Thyroid gland (tissue), 4 donors: ENCODE measurements around the gene PROB1. TPM values are rescaled to one million over a fixed set of nuclear protein-coding genes. Genes with fewer than 3 reads are reported as not detected.
"Not testable (repeated sequence)": the region's sequence is repeated elsewhere in the genome, so short reads cannot be mapped to it uniquely, and the experiment has no call there.

Source experiments
- DNase-seq, 2 donors: peaks; one replicate each; pipeline ENCODE4 v3.0.0-alpha.2; 2019
- H3K27ac ChIP-seq, 3 donors: fragments of 200-600 bp; sonication (generic); 1 replicate in 2 of 3; 2 replicates in 1 of 3; pipeline ENCODE4 v1.5.1; 2016 to 2019; ENCODE audit warnings: mild to moderate bottlenecking in 1 of 3, moderate library complexity in 1 of 3
- H3K27me3 ChIP-seq: fragments of 200-600 bp; sonication (generic); one replicate; pipeline ENCODE4 v1.5.1; 2019
- H3K36me3 ChIP-seq, 2 donors: fragments of 200-600 bp; sonication (generic); one replicate each; pipeline ENCODE4 v1.5.1; 2016 to 2019
- H3K4me1 ChIP-seq, 2 donors: fragments of 200-600 bp; sonication (generic); one replicate each; pipeline ENCODE4 v1.5.1; 2017 to 2019
- H3K4me3 ChIP-seq, 3 donors: fragments of 200-600 bp; sonication (generic); replicated peaks in 1 of 3; 1 replicate in 2 of 3; 2 replicates in 1 of 3; pipeline ENCODE4 v1.5.1; 2016; ENCODE audit warnings: mild to moderate bottlenecking in 1 of 3
- H3K9me3 ChIP-seq: fragments of 200-600 bp; sonication (generic); one replicate; pipeline ENCODE4 v1.5.1; 2017
- CTCF ChIP-seq, 6 experiments: fragments of 200-600 bp in 3 of 6; fragments of 450-650 bp in 3 of 6; sonication (generic) in 3 of 6; IDR thresholded peaks; one replicate each; pipeline ENCODE4 v1.5.1; 2016 to 2019; ENCODE audit warnings: antibody characterized with exemption in 6 of 6, mild to moderate bottlenecking in 2 of 6, inconsistent platforms in 1 of 6, moderate library complexity in 1 of 6
- POLR2A ChIP-seq, 2 donors: fragments of 450-650 bp; IDR thresholded peaks; one replicate each; pipeline ENCODE4 v1.6.1; 2017; ENCODE audit warnings: antibody characterized with exemption in 2 of 2, mild to moderate bottlenecking in 2 of 2, moderate library complexity in 1 of 2
- WGBS, 2 donors: methylation state at CpG; one replicate each; pipeline ENCODE4 v1.1.5; 2017; 5-methylcytosine and 5-hydroxymethylcytosine counted together
- intact Hi-C: fragments of 100-400 bp; cut with DNase I; formaldehyde crosslinking; loops from one replicate; pipeline ENCODE4 v1.15.1; 2023
- total RNA-seq, 4 donors: library from RNA; depleted of rRNA; stranded (reverse); fragments of >200 nt; gene quantifications; one replicate each; pipeline ENCODE4 v1.2.3, GENCODE V29; 2016

Gene PROB1
- total RNA-seq, 4 donors from 2014 or later, result 1.6 to 4.2 (median 1.9) TPM

GRCh38 chr5:139413963-139414362, 19.1 kb upstream of the PROB1 start:
- WGBS, 2 donors, result 88 to 91% methylated on average over 6 of the region's 6 CpGs

GRCh38 chr5:139413153-139413552, 18.2 kb upstream of the PROB1 start:
- WGBS, 2 donors, result 94 to 98% methylated on average over 6 of the region's 6 CpGs
- H3K27ac ChIP-seq, result no peak overlapping the region

More at GRCh38 chr5:139413963-139414362, 19.1 kb upstream of the PROB1 start:
- Histone ChIP-seq H3K9me3 (no peaks in the 10 kb centered on the region), H3K36me3 (no peaks in the 10 kb centered on the region), H3K4me1 (peaks cover 27 to 33% of the 10 kb centered on the region in 2 donors), H3K4me3 (no peak overlapping the region), H3K27ac (no peak overlapping the region), H3K27me3 (no peaks in the 10 kb centered on the region)
- DNase-seq, result no peak
- no peak for TF ChIP-seq CTCF (IDR thresholded peaks at IDR 0.05)
- no peak for TF ChIP-seq POLR2A (IDR thresholded peaks at IDR 0.05)
- intact Hi-C loops, result no loop called here

GRCh38 chr5:139410993-139411828, 16.3 kb upstream of the PROB1 start:
- H3K36me3 ChIP-seq, result no peaks in the 10 kb centered on the region
- no peak for DNase-seq
- TF ChIP-seq POLR2A (IDR thresholded peaks at IDR 0.05), result no peak
- TF ChIP-seq CTCF (IDR thresholded peaks at IDR 0.05), result no peak
- intact Hi-C loops, result no loop called here
- peaks cover 4 to 14% of the 10 kb centered on the region in 2 donors for H3K4me1 ChIP-seq
- no peak overlapping the region for H3K27ac ChIP-seq
- no peaks in the 10 kb centered on the region for H3K9me3 ChIP-seq
- H3K4me3 ChIP-seq, result no peak overlapping the region
- H3K27me3 ChIP-seq, result no peaks in the 10 kb centered on the region
- WGBS, 2 donors, result 89 to 91% methylated on average over 17 of the region's 17 CpGs

More at GRCh38 chr5:139413153-139413552, 18.2 kb upstream of the PROB1 start:
- H3K27me3 ChIP-seq, result no peaks in the 10 kb centered on the region
- H3K9me3 ChIP-seq, result no peaks in the 10 kb centered on the region
- H3K4me3 ChIP-seq, result no peak overlapping the region
- no peak for TF ChIP-seq CTCF (IDR thresholded peaks at IDR 0.05)
- no peak for TF ChIP-seq POLR2A (IDR thresholded peaks at IDR 0.05)
- H3K36me3 ChIP-seq, result no peaks in the 10 kb centered on the region
- intact Hi-C loops, result no loop called here
- no peak for DNase-seq
- H3K4me1 ChIP-seq, result peaks cover 20 to 30% of the 10 kb centered on the region in 2 donors

- no peak for TF ChIP-seq CTCF (IDR thresholded peaks at IDR 0.05)
- Histone ChIP-seq H3K4me1 (peaks cover 0 to 5% of the 10 kb centered on the region in 2 donors), H3K36me3 (no peaks in the 10 kb centered on the region), H3K4me3 (no peak overlapping the region), H3K27ac (no peak overlapping the region), H3K9me3 (no peaks in the 10 kb centered on the region), H3K27me3 (no peaks in the 10 kb centered on the region)
- intact Hi-C loops, result no loop called here
- 65 to 87% methylated on average over 6 of the region's 6 CpGs for WGBS, 2 donors
- DNase-seq, result no peak
These were observed 15.5 kb upstream of the PROB1 start for GRCh38 chr5:139410121-139410992.

GRCh38 chr5:139409116-139409515, 14.2 kb upstream of the PROB1 start:
- WGBS, 2 donors, result 92 to 95% methylated on average over 5 of the region's 5 CpGs
- H3K9me3 ChIP-seq, H3K27me3 ChIP-seq, intact Hi-C loops, H3K4me1 ChIP-seq, H3K36me3 ChIP-seq, H3K4me3 ChIP-seq, DNase-seq, H3K27ac ChIP-seq: not testable (repeated sequence)
